ENCODE data around the gene SYCP1.
"Not testable (repeated sequence)": the region's sequence is repeated elsewhere in the genome, so short reads cannot be mapped to it uniquely, and the experiment has no call there.

The SYCP1 gene

GRCh38 chr1:114982251-114982650, 127.6 kb downstream of the SYCP1 start:
- no peak for DNase-seq

GRCh38 chr1:114986286-114986685, 131.6 kb downstream of the SYCP1 start:
- no peak for DNase-seq

DNA sequence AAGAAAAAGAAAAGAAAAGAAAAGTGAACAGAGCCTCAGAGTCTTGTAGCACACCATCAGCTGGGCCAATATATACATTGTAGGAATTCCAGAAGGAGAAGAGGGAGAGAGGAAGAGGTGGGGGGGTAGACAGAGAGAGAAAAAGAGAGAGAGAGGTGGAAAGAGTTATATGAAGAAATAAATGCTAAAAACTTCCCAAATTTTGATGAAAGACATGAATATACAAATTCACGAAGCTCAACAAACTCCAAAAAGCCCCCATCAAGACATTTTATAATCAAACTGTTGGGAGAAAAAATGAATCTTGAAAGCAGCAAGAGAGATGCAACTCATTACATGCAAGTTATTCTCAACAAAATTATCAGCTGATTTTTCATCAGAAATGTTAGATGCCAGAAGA, 133.4 kb downstream of the SYCP1 start:
- DNase-seq: no peak

DNA sequence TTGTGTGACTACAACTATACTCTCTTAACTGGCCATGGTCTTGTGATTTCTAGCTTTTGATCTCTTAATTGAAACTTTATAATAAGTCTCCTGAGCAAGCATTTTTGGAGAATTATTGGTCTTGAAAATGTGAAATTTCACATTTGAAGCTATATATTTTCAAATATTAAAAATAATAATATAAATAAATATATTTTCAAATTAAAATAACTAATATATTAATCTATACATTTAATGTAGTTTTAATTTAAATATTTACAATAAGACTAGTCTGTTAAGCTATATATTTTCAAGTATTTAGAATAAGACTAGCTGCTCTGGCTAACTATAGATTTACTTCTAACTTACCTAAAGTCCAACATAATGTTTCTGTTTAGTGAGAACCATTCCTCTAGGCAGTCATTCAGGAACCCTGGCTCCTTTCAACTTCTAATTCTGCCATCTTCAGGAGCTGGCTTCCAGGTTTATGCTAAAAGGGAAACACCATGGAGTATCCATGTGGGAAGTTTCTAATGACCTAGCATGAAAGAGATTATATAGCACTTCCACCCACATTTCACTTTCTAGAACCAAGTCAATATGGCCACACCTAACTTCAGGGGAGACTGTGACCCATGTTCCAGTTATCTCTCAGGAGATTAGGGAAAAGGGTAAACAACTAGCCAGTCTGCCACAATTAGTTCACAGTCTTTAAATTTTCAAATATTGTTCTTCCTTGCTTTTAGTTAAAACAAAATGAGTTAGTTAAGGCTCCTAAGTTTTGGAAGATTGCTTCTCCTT, 143.0 kb downstream of the SYCP1 start:
- DNase-seq: no peak

DNA sequence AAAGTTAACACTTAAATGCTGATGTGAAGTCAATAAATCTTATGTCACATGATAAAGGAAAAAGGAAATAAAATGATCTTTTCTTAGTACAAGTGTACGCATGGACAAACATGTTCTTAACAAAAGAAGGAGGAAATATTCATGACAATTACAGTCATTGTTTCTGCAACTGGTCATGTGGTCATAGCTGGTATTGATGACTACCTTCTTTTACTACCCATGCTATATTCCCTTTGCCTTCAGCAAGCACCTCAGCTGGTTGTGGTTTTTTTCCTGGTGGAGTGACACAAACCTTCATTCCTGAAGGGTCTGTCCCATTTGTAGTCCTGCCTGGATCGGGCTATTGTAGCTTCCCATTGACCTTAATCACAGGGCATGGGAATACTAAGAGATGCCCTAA, 151.5 kb downstream of the SYCP1 start:
- DNase-seq: no peak

DNA sequence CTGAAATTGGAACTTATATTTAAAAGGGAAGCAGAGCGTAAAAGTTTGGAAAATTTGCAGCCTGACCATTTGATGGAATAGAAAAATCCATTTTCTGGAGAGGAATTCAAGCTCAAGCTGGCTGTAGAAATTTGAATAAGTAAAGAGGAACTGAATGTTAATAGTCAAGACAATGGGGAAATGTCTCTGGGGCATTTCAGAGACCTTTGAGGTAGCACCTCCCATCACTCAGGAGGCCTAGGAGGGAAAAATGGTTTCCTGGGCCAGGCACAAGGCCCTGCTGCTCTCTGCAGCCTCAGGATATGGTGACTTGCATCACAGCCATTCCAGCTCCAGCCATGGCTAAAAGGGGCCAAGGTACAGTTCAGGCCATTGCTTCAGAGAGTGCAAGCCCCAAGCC, 157.3 kb downstream of the SYCP1 start:
- DNase-seq: no peak

- DNase-seq: no peak
Observed at GRCh38 chr1:115012434-115012833, 157.8 kb downstream of the SYCP1 start.

DNA sequence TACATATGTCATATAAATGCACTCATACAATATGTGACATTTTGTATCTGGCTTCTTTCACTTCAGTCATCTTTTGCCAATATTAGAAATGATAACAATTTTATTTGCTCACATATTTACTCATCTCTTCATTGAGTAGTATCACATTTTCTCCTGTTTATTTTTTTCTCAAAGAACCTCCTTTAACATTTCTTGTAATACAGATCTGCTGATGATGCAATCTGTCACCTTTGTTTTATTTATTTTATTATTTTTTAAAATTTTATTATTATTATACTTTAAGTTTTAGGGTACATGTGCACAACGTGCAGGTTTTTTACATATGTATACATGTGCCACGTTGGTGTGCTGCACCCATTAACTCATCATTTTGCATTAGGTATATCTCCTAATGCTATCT, 159.1 kb downstream of the SYCP1 start:
- no peak for DNase-seq

GRCh38 chr1:115019549-115019948, 164.9 kb downstream of the SYCP1 start:
- not testable (repeated sequence) for DNase-seq

GRCh38 chr1:115021145-115021544, 166.5 kb downstream of the SYCP1 start:
- DNase-seq: no peak

DNA sequence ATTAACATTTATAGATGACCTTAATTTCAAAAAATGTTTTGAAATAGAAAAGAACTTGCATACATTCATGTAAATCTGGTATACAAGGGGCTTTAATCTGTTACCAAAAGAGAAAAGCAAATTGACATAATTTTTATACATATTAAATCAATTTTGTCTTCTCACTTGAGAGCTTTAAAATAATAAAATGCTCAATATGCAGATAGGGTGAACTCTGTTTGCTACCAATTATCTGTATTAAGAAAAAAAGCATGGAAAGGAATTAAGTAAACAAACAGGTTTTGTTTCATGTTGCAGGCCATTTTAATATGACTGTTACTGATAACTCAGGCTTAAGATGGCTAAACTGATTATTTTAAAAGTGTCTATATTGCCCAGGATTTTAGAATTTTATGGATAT, 168.9 kb downstream of the SYCP1 start:
- no peak for DNase-seq

GRCh38 chr1:115029526-115029925, 174.9 kb downstream of the SYCP1 start, which contains the start of gene TSHB:
Gene TSHB (plus strand): TSS chr1:115029826. CDS start chr1:115033363, 3,537 bp downstream.
- no peak for DNase-seq

- no peak for DNase-seq
Observed at GRCh38 chr1:115031595-115031994, 176.9 kb downstream of the SYCP1 start.

DNA sequence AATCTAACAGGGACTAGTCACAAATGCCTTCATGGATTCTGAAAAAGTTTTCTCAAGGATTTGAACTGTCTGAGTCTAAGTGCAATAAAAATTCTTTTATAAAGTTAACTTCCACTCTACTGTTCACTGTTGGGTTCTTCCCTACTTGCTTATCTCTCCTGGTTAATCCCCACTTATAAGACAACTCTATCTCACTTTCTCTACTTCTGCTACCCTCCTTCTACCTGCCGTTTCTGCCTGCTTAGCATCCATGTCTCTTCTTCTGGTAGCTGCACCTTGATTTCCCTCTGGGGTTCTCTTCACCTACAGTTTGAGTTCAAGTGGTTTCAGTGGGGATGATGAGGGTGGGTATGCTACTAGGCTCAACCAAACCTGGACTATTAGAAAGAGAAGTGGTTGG, 181.0 kb downstream of the SYCP1 start:
- no peak for DNase-seq

GRCh38 chr1:115036814-115037507, 182.3 kb downstream of the SYCP1 start:
- DNase-seq: no peak

DNA sequence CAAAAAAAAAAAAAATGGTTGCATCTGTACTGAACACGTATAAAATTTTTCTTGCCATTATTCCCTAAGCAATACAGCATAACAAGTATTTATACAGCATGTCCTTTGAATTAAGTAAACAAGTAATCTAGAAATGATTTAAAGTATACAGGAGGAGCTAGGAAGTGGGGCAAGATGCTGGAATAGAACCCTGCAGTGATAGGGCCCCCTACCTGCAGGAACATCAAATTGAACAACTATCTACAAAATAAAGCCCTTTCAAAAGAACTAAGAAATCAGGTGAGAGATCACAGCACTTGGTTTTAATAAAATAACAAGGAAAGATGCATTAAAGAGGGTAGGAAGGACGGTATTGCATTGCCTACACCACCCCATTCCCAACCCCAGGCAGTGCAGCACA, 185.8 kb downstream of the SYCP1 start:
- no peak for DNase-seq

GRCh38 chr1:115041654-115042053, 187.0 kb downstream of the SYCP1 start:
- DNase-seq: no peak

Measured in femur (tissue), 1 donor.